Mesodermal cell (in vitro differentiated cells): ENCODE data around the gene NT5C1B.

Experiments
- H3K27ac ChIP-seq: 2 replicates; pipeline ENCODE4 v1.7.0; 2013; ENCODE audit warnings: mild to moderate bottlenecking, low read depth, low read length, moderate library complexity; ENCODE audit not compliant: severe bottlenecking
- H3K36me3 ChIP-seq: 2 replicates; pipeline ENCODE4 v1.7.1; 2013; ENCODE audit warnings: mild to moderate bottlenecking, low read length, moderate library complexity; ENCODE audit not compliant: control insufficient read depth, insufficient read depth
- H3K4me1 ChIP-seq: one replicate; pipeline ENCODE4 v1.7.1; 2013; ENCODE audit warnings: mild to moderate bottlenecking, low read length; ENCODE audit not compliant: insufficient read depth, control insufficient read depth, poor library complexity, severe bottlenecking
- H3K4me3 ChIP-seq: 2 replicates; pipeline ENCODE4 v1.7.0; 2013; ENCODE audit warnings: low read length, control low read depth, mild to moderate bottlenecking; ENCODE audit not compliant: insufficient read depth, poor library complexity, severe bottlenecking; ENCODE audit errors: extremely low read depth
- H3K9me3 ChIP-seq: 2 replicates; pipeline ENCODE4 v1.7.1; 2013; ENCODE audit warnings: mild to moderate bottlenecking, low read length, moderate library complexity; ENCODE audit not compliant: control insufficient read depth
- WGBS, 2 experiments: methylation state at CpG; one replicate each; pipeline ENCODE4 v1.1.5; 2013; ENCODE audit warnings: missing lambda C conversion rate in 2 of 2; ENCODE audit not compliant: insufficient coverage in 2 of 2; 5-methylcytosine and 5-hydroxymethylcytosine counted together

The NT5C1B gene

DNA sequence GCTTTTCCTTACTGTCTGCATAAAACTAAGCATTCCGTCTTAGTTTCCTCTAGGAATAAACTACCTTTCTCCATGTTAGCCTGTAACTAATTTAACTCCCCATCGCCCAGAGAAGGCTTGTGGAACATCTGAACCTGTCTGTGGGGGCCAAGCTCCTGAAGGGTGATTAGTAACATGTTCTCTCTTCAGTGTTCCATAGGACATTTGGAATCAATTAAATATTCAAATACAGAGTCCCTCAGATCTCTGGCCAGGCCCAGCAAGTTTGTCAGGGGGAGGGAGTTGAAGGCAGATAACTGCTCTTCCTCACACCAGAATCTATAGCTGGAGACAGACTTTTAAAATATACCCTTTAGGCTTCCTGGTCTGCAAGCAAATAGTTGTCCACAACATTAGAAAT is 37.7 kb downstream of the NT5C1B start:
- H3K36me3 ChIP-seq = peaks cover 19% of the 10 kb centered on the region
- H3K4me1 ChIP-seq = peaks cover 5% of the 10 kb centered on the region
- WGBS, 2 experiments = 100% methylated on average over 1 of the region's 2 CpGs; no CpG with 5 or more reads in 1 of the 2 experiments
- no peak overlapping the region for H3K27ac ChIP-seq
- no peak overlapping the region for H3K4me3 ChIP-seq
- no peaks in the 10 kb centered on the region for H3K9me3 ChIP-seq

DNA sequence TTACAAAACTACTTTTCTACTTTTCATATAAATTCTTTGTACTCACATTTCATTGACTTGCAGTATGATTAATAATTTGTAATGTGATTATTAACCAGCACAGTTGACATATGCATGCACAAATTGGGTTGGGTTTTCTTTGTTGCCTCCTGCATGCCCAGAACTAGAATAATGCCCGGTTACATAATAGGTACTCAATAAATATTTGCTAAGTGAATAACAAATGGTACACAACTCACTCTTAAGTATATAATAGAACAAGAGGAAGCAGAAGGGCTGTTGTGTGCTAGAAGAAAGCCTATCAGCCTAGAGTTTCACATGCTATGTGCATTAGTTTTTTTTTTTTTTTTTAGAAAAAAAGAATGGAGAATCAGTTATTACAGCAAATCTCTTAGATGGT is 38.2 kb downstream of the NT5C1B start:
- WGBS, 2 experiments = no CpG with 5 or more reads among the region's 1 CpG
- H3K9me3 ChIP-seq = no peaks in the 10 kb centered on the region
- H3K4me3 ChIP-seq = no peak overlapping the region

DNA sequence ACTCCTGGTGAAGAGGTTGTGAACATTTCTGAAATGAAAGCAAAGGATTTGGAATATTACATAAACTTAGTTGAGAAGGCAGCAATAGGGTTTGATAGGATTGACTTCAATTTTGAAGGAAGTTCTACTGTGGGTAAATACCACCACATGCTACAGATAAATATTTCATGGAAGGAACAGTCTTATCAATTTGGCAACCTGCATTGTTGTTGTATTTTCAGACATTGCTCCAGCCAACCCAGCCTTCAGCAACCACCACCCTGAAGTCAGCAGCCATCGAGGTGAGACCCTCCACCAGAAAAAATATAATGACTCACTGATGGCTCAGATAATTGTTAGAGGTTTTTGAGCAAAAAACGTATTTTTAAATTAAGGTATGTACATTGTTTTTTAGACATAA is 38.9 kb downstream of the NT5C1B start:
- Histone ChIP-seq H3K4me1 (peaks cover 7% of the 10 kb centered on the region), H3K27ac (no peak overlapping the region), H3K4me3 (no peak overlapping the region), H3K9me3 (no peaks in the 10 kb centered on the region), H3K36me3 (peaks cover 13% of the 10 kb centered on the region)
- WGBS, 2 experiments = no CpG with 5 or more reads among the region's 2 CpGs

More for the DNA sequence above, 38.2 kb downstream of the NT5C1B start:
- no peak overlapping the region for H3K27ac ChIP-seq
- peaks cover 16% of the 10 kb centered on the region for H3K36me3 ChIP-seq
- peaks cover 7% of the 10 kb centered on the region for H3K4me1 ChIP-seq

DNA sequence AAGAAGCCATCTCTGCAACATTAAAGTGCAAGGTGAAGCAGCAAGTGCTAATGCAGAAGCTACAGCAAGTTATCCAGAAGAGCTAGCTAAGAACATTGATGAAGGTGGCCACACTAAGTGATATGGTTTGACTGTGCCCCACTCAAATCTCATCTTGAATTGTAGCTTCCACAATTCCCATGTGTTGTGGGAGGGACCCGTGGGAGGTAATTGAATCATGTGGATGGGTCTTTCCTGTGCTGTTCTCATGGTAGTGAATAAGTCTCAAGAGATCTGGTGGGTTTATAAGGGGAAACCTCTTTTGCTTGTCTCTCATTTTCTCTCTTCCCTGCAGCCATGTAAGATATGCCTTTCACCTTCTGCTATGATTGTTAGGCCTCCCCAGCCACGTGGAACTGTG is 40.3 kb downstream of the NT5C1B start:
- no peaks in the 10 kb centered on the region for H3K9me3 ChIP-seq
- H3K36me3 ChIP-seq = peaks cover 1% of the 10 kb centered on the region
- peaks cover 7% of the 10 kb centered on the region for H3K4me1 ChIP-seq
- H3K4me3 ChIP-seq = no peak overlapping the region
- H3K27ac ChIP-seq = no peak overlapping the region
- WGBS, 2 experiments = 89 to 100% methylated on average over 1 of the region's 2 CpGs

DNA sequence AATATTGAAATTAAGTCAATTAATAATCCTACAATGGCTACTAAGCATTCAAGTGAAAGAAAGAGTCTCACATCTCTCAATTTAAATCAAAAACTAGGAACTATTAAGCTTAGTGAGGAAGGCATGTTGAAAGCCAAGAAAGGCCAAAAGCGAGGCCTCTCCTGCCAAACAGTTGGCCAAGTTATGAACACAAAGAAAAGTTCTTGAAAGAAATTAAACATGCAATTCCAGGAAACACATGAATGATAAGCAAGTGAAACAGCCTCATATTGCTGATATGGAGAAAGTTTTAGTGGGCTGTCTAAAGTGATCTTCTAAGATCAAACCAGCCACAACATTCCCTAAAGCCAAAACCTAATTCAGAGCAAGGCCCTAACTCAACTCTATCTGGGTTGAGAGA is 40.7 kb downstream of the NT5C1B start:
- no peak overlapping the region for H3K4me3 ChIP-seq
- peaks cover 7% of the 10 kb centered on the region for H3K4me1 ChIP-seq
- no peaks in the 10 kb centered on the region for H3K36me3 ChIP-seq
- H3K27ac ChIP-seq = no peak overlapping the region
- WGBS, 2 experiments = 80% methylated on average over 1 of the region's 1 CpG; no CpG with 5 or more reads in 1 of the 2 experiments
- no peaks in the 10 kb centered on the region for H3K9me3 ChIP-seq

DNA sequence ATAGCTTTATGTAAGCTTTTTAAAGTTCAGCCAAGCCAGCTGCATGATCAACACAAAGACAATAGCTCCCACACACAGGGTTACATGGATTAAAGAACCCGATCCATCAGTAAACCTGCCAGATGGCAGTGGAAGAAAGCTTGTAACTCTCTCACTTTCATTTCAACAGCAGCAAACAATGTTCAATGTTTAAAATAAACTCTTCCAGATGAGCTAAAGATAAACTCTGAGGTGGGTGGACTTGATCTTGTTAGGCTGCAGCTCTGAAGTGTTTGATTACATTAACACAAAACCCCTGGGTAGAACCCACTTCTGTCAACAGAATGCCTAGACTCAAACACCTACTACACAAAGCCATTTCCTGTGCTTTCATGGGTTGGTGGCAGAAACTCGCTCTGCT is 42.8 kb downstream of the NT5C1B start:
- H3K4me3 ChIP-seq = no peak overlapping the region
- no peaks in the 10 kb centered on the region for H3K36me3 ChIP-seq
- 100% methylated on average over 1 of the region's 2 CpGs; no CpG with 5 or more reads in 1 of the 2 experiments for WGBS, 2 experiments
- H3K27ac ChIP-seq = no peak overlapping the region
- no peaks in the 10 kb centered on the region for H3K9me3 ChIP-seq
- H3K4me1 ChIP-seq = peaks cover 7% of the 10 kb centered on the region

DNA sequence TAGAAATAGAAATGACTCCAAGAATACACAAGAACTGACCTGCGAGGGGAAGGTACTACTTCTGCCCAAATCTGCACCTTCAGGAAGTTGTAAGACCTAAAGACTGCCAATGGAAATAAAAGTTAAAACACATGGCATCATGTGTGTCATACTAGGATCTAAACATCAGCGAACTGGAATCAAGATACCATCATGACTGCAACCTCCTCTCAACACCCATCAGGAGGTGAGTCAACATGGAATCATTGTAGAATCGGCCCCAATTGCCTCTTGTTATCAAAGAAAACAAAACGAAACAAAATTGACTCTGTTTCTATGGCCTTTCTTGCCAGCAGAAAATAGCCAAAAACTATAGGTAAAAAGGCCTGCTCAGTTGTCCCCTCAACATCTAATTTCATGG is 44.0 kb downstream of the NT5C1B start:
- Histone ChIP-seq H3K4me3 (no peak overlapping the region), H3K9me3 (no peaks in the 10 kb centered on the region), H3K4me1 (peaks cover 7% of the 10 kb centered on the region), H3K36me3 (no peaks in the 10 kb centered on the region), H3K27ac (no peak overlapping the region)
- WGBS, 2 experiments = 76 to 82% methylated on average over 3 to 4 of the region's 4 CpGs

DNA sequence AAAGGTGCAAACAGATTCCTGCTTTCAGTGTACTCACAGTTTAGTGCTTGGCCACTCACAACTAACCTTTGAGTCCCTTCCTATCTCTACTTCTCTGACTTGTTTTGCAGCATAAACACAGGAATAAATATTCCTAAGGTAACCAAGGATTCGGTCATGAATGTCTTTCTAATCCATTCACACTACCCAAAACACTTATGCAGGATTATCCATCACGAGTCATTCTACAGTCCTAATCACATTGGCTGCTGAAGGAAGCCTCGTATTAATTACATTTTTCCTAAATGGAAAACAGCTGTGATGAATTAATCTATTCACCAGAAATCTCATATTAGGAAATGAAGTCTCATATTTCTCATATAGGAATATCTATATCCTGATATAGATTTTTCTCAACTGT is 45.2 kb downstream of the NT5C1B start:
- Histone ChIP-seq H3K4me1 (peaks cover 7% of the 10 kb centered on the region), H3K27ac (no peak overlapping the region), H3K4me3 (no peak overlapping the region), H3K9me3 (no peaks in the 10 kb centered on the region), H3K36me3 (no peaks in the 10 kb centered on the region)
- WGBS, 2 experiments = 85 to 86% methylated on average over 1 to 2 of the region's 3 CpGs

DNA sequence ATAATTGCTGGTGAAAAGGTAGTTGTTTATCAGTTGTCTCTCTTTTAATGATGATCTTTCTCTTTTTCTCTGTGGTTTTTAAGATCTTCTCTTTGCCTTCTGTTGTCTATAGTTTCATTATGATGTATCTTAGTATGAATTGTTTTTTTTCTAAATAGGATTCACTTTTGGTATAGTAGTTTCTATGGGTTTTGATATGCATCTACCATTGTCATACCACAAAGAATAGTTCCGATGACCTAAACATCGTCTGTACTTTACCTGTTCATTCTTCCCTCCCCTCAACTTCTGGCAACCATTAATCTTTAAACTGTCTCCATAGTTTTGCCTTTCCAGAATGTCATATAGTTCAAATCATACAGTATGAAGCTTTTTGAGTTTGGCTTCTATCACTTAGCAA is 48.5 kb downstream of the NT5C1B start:
- no peak overlapping the region for H3K27ac ChIP-seq
- no peak overlapping the region for H3K4me3 ChIP-seq
- H3K36me3 ChIP-seq = no peaks in the 10 kb centered on the region
- 83% methylated on average over 2 of the region's 2 CpGs; no CpG with 5 or more reads in 1 of the 2 experiments for WGBS, 2 experiments
- no peaks in the 10 kb centered on the region for H3K9me3 ChIP-seq
- H3K4me1 ChIP-seq = no peaks in the 10 kb centered on the region

DNA sequence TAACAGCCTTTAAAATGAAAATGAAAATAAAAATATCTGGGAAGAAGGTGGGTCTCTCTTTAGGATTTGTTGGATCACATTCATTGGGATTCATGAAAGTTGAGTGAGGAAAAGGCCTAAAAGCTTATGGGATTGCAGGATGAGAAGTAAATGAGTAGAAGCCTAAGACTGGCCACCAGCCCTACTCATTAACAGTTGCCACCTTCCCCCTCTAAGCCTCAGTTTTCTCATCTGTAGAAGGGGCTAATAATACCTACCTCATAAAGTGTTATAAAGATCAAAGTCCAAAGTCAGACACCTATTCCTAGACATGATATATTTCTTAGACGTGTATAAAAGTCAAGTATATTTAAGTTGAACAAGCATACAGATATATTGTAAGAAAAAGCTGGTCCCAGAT is 52.7 kb downstream of the NT5C1B start:
- WGBS, 2 experiments = no CpG with 5 or more reads among the region's 1 CpG
- no peaks in the 10 kb centered on the region for H3K36me3 ChIP-seq
- no peak overlapping the region for H3K27ac ChIP-seq
- no peak overlapping the region for H3K4me3 ChIP-seq
- no peaks in the 10 kb centered on the region for H3K9me3 ChIP-seq
- H3K4me1 ChIP-seq = no peaks in the 10 kb centered on the region

DNA sequence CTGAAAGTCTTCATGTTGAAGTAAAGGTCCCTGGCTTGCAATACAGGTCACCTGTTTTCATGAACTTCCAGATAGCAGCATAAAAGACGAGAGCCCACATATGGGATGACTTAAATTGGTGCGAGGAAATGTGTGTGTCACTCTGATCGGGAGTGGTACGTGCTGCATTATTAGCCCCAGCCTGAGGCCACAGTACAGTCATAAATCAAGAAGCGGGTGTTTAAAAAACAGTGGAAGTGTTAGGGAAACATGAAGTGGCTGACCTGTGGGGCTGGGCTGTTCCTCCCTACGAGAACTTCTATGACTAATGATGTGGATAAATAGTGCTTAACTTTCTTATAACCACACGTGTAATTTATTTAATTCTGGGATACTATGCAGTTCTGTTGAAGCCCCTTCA is 53.3 kb downstream of the NT5C1B start:
- Histone ChIP-seq H3K4me3 (no peak overlapping the region), H3K27ac (no peak overlapping the region), H3K4me1 (no peaks in the 10 kb centered on the region), H3K9me3 (no peaks in the 10 kb centered on the region), H3K36me3 (no peaks in the 10 kb centered on the region)
- WGBS, 2 experiments = 59 to 77% methylated on average over 4 to 5 of the region's 7 CpGs
